H1 (cell line): ENCODE measurements around the gene PRRT1. TPM values are rescaled to one million over a fixed set of nuclear protein-coding genes. Genes with fewer than 3 reads are reported as not detected.

ENCODE experiments used
- CTCF ChIP-seq, 3 experiments: IDR thresholded peaks; 1 replicate in 2 of 3; 2 replicates in 1 of 3; pipeline versions ENCODE4 v1.5.1 to v1.6.1; 2011; ENCODE audit warnings: low read length in 3 of 3, mild to moderate bottlenecking in 3 of 3, inconsistent platforms in 2 of 3, low read depth in 1 of 3, moderate library complexity in 1 of 3; ENCODE audit not compliant: insufficient read depth in 1 of 3; ENCODE audit errors: control extremely low read depth in 1 of 3
- GABPA ChIP-seq: IDR thresholded peaks from 2 replicates; pipeline ENCODE4 v1.6.1; 2011; ENCODE audit warnings: mild to moderate bottlenecking, low read length, moderate library complexity, borderline replicate concordance; ENCODE audit not compliant: insufficient read depth
- POLR2A ChIP-seq, 2 experiments: IDR thresholded peaks; 1 replicate in 1 of 2; 2 replicates in 1 of 2; pipeline ENCODE4 v1.6.1; 2011; ENCODE audit warnings: low read depth in 2 of 2, low read length in 2 of 2, mild to moderate bottlenecking in 2 of 2; ENCODE audit errors: control extremely low read depth in 1 of 2
- RFX5 ChIP-seq: IDR thresholded peaks from 2 replicates; pipeline ENCODE4 v1.6.1; 2011; ENCODE audit warnings: low read depth, low read length, improper control_type of control experiment, borderline replicate concordance
- USF2 ChIP-seq: IDR thresholded peaks from 2 replicates; pipeline ENCODE4 v1.6.1; 2011; ENCODE audit warnings: low read length, improper control_type of control experiment
- YY1 ChIP-seq: IDR thresholded peaks from 2 replicates; pipeline ENCODE4 v1.6.1; 2011; ENCODE audit warnings: low read depth, mild to moderate bottlenecking, low read length
- polyA plus RNA-seq, 7 experiments: library from polyadenylated mRNA; depleted of rRNA in 3 of 7; stranded (reverse) in 5 of 7; unstranded in 2 of 7; fragments of >200 nt in 5 of 7; fragments of 200-250 nt in 2 of 7; gene quantifications; 1 replicate in 5 of 7; 2 replicates in 1 of 7; 4 replicates in 1 of 7; pipeline versions ENCODE4 v1.2.1 to v1.2.3, GENCODE V29; 2011 to 2013; ENCODE audit warnings: missing spikeins in 2 of 7, mixed read lengths in 2 of 7
- total RNA-seq: library from RNA; stranded (reverse); fragmentation: NEBNext Ultra II Directional; extraction: Animal tissue kit (Norgen Biotek cat#: 25700); gene quantifications from 2 replicates; pipeline ENCODE4 v1.2.1, GENCODE V29; 2021

PRRT1 gene
- total and polyA plus RNA-seq, 2 of the 8 experiments (the other 6 are each of a cell fraction or from before 2014, with no cell fraction given), result 0.71 to 2.8 TPM

DNA sequence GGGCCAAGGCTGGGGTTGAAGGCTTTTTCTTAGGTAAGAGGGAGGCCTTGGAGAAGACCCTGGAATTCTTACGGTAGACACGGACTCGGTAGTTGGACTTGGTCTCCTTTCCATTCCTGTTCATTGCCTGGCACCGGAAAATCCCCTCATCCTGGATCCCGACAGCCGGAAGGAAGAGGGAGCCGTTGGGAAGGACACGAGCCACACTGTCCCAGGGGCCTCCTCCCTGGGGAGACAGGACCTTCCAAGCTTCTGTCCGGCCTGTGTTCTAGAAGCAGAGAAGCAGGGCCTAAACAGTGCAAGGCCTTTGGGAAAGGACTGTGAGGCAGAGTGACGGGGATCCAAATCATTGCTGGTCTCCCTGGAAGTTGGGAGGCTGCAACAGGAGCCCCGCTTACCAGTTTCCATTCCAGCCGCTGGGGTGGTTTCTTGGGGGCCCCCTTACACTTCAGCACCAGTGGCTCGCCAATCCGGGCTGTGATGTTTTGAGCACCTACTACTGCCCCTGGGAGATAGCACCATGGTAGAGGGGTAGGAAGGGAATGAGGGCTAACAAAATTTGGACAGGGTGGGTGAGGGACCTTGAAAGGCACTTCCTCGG is 31.8 kb upstream of the PRRT1 start (continued):
- no peak for TF ChIP-seq CTCF (IDR thresholded peaks at IDR 0.05; ENCODE audit: control extremely low read depth in 1 of 3, insufficient read depth in 1 of 3, low read depth in 1 of 3, low read length in 3 of 3)
- no peak for TF ChIP-seq USF2
- no peak for TF ChIP-seq RFX5
- TF ChIP-seq POLR2A (IDR thresholded peaks at IDR 0.05; ENCODE audit: control extremely low read depth in 1 of 2, low read depth in 2 of 2, low read length in 2 of 2), result no peak
- no peak for TF ChIP-seq YY1
- no peak for TF ChIP-seq GABPA
